Measurements from ENCODE around the gene WDR18. TPM values are rescaled to one million over a fixed set of nuclear protein-coding genes. Genes with fewer than 3 reads are reported as not detected.

Gene WDR18
- total and polyA plus RNA-seq, 4 donors, result 24.3 to 45.3 (median 37.7) TPM

GRCh38 chr19:995051-995827, 11.1 kb downstream of the WDR18 start:
- Histone ChIP-seq H3K9ac (ENCODE audit: low read depth in 1 of 2, low read length in 2 of 2) (no peak overlapping the region), H3K36me3 (ENCODE audit: control insufficient read depth in 4 of 4, insufficient read depth in 3 of 4, low read depth in 1 of 4, low read length in 3 of 4) (peaks cover 0 to 3% (median 0%) of the 10 kb centered on the region in 4 donors), H3K27ac (ENCODE audit: low read depth in 1 of 2, low read length in 2 of 2) (no peak overlapping the region), H3K4me1 (ENCODE audit: control insufficient read depth in 4 of 4, insufficient read depth in 4 of 4, low read length in 3 of 4) (peaks cover 25 to 39% (median 31%) of the 10 kb centered on the region in 4 donors), H3K9me3 (ENCODE audit: control insufficient read depth in 4 of 4, low read length in 3 of 4) (no peaks in the 10 kb centered on the region), H3K27me3 (ENCODE audit: control insufficient read depth in 4 of 4, insufficient read depth in 4 of 4, low read length in 3 of 4) (no peaks in the 10 kb centered on the region), H3K4me3 (ENCODE audit: low read depth in 1 of 3, low read length in 3 of 3) (no peak overlapping the region)
- 52% methylated on average over 26 of the region's 26 CpGs for WGBS
- TF ChIP-seq RXRA (IDR thresholded peaks at IDR 0.05), result peak in 1 of 2 donors; percentile 21
- TF ChIP-seq EGR1 (IDR thresholded peaks at IDR 0.05; ENCODE audit: low read depth in 2 of 2), result no peak
- no peak for DNase-seq (ENCODE audit: low spot score)

DNA sequence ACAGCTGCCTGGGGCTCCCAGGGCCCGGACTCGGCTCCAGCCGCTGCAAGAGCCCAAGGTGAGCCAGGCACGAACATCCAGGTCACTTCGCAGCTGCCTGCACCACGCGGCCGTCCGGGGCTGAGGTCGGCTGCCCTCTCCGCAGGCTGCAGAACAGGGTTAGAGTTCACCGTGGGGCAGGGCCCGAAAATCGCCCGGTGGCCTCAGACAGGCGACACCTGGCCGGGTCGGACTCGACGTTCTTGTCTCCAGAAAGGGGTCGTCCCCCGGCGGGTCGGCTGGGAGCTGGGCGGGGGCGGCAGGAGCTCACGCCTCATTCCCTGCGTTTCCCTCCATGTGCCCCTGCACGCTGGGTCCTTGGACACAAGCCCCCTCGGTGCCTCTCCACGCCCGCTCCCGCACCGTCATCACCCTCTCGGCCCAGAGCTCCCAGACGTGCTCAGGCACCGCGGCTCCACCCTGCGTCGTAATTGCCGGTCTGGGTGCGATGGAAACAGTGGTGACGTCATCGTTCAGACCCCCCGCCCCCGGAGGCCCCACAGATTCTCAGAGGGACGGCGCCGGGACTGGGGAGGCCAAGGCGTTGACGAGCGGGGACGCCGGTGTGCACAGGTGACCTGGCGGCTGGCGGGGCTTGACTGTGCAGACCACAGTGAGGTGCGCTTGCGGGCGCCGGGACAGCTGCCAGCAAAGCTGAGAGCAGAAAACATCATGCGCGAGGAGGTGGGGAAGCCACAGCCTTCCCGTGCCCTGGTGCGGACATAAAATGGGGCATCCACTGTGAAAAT, 12.1 kb downstream of the WDR18 start:
- no peak overlapping the region for H3K4me3 ChIP-seq (ENCODE audit: low read depth in 1 of 3, low read length in 3 of 3)
- H3K36me3 ChIP-seq (ENCODE audit: control insufficient read depth in 4 of 4, insufficient read depth in 3 of 4, low read depth in 1 of 4, low read length in 3 of 4), result peaks cover 0 to 1% (median 0%) of the 10 kb centered on the region in 4 donors
- WGBS, result 8% methylated on average over 64 of the region's 64 CpGs
- H3K27ac ChIP-seq (ENCODE audit: low read depth in 1 of 2, low read length in 2 of 2), result no peak overlapping the region
- peaks cover 0 to 4% (median 3%) of the 10 kb centered on the region in 4 donors for H3K27me3 ChIP-seq (ENCODE audit: control insufficient read depth in 4 of 4, insufficient read depth in 4 of 4, low read length in 3 of 4)
- no peak for TF ChIP-seq GABPA (IDR thresholded peaks at IDR 0.05 in 1 of 2, conservative IDR thresholded peaks at IDR 0.05 in 1 of 2)
- peak in 1 of 2 donors; percentile 27 for TF ChIP-seq RXRA (IDR thresholded peaks at IDR 0.05)
- no peak for TF ChIP-seq EGR1 (IDR thresholded peaks at IDR 0.05; ENCODE audit: low read depth in 2 of 2)
- DNase-seq (ENCODE audit: low spot score), result no peak
- H3K4me1 ChIP-seq (ENCODE audit: control insufficient read depth in 4 of 4, insufficient read depth in 4 of 4, low read length in 3 of 4), result peaks cover 27 to 44% (median 33%) of the 10 kb centered on the region in 4 donors
- H3K9ac ChIP-seq (ENCODE audit: low read depth in 1 of 2, low read length in 2 of 2), result no peak overlapping the region
- no peaks in the 10 kb centered on the region for H3K9me3 ChIP-seq (ENCODE audit: control insufficient read depth in 4 of 4, low read length in 3 of 4)

GRCh38 chr19:998064-998463, 13.9 kb downstream of the WDR18 start:
- H3K4me3 ChIP-seq (ENCODE audit: low read depth in 1 of 3, low read length in 3 of 3), result no peak overlapping the region
- peaks cover 0 to 4% (median 3%) of the 10 kb centered on the region in 4 donors for H3K27me3 ChIP-seq (ENCODE audit: control insufficient read depth in 4 of 4, insufficient read depth in 4 of 4, low read length in 3 of 4)
- DNase-seq (ENCODE audit: low spot score), result no peak
- H3K9ac ChIP-seq (ENCODE audit: low read depth in 1 of 2, low read length in 2 of 2), result no peak overlapping the region
- H3K4me1 ChIP-seq (ENCODE audit: control insufficient read depth in 4 of 4, insufficient read depth in 4 of 4, low read length in 3 of 4), result peaks cover 22 to 44% (median 30%) of the 10 kb centered on the region in 4 donors
- no peaks in the 10 kb centered on the region for H3K9me3 ChIP-seq (ENCODE audit: control insufficient read depth in 4 of 4, low read length in 3 of 4)
- peaks cover 0 to 1% (median 0%) of the 10 kb centered on the region in 4 donors for H3K36me3 ChIP-seq (ENCODE audit: control insufficient read depth in 4 of 4, insufficient read depth in 3 of 4, low read depth in 1 of 4, low read length in 3 of 4)
- TF ChIP-seq HNF4A (conservative IDR thresholded peaks at IDR 0.05) (no peak), FOXA2 (IDR thresholded peaks at IDR 0.05) (no peak), RXRA (IDR thresholded peaks at IDR 0.05) (no peak), GABPA (IDR thresholded peaks at IDR 0.05 in 1 of 2, conservative IDR thresholded peaks at IDR 0.05 in 1 of 2) (no peak)
- TF ChIP-seq, protein P1, sequence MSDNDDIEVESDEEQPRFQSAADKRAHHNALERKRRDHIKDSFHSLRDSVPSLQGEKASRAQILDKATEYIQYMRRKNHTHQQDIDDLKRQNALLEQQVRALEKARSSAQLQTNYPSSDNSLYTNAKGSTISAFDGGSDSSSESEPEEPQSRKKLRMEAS (IDR thresholded peaks at IDR 0.05), result no peak
- 38% methylated on average over 6 of the region's 6 CpGs for WGBS
- H3K27ac ChIP-seq (ENCODE audit: low read depth in 1 of 2, low read length in 2 of 2), result no peak overlapping the region

DNA sequence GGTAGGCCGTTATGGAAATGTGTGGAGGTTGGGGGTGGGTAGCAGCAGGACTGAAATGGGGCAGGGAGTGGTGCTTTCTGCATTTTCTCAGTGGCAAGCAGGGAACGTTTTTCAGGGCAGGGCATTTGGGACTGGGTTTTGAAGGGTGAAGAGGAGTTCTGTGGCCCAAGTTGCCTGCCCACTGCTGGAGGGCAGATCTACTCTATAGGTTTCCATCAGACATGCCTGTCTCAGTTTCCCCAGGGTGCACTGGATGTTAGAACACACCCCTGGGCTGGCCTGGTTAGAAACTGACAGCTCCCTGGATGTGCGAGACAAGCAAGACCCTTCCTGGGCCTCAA, 15.2 kb downstream of the WDR18 start:
- H3K4me3 ChIP-seq (ENCODE audit: low read depth in 1 of 3, low read length in 3 of 3), result no peak overlapping the region
- H3K36me3 ChIP-seq (ENCODE audit: control insufficient read depth in 4 of 4, insufficient read depth in 3 of 4, low read depth in 1 of 4, low read length in 3 of 4), result peaks cover 0 to 1% (median 0%) of the 10 kb centered on the region in 4 donors
- no peak overlapping the region for H3K27ac ChIP-seq (ENCODE audit: low read depth in 1 of 2, low read length in 2 of 2)
- no peak overlapping the region for H3K9ac ChIP-seq (ENCODE audit: low read depth in 1 of 2, low read length in 2 of 2)
- DNase-seq (ENCODE audit: low spot score), result no peak
- H3K9me3 ChIP-seq (ENCODE audit: control insufficient read depth in 4 of 4, low read length in 3 of 4), result no peaks in the 10 kb centered on the region
- peaks cover 15 to 32% (median 19%) of the 10 kb centered on the region in 4 donors for H3K4me1 ChIP-seq (ENCODE audit: control insufficient read depth in 4 of 4, insufficient read depth in 4 of 4, low read length in 3 of 4)
- H3K27me3 ChIP-seq (ENCODE audit: control insufficient read depth in 4 of 4, insufficient read depth in 4 of 4, low read length in 3 of 4), result peaks cover 0 to 4% (median 3%) of the 10 kb centered on the region in 4 donors
- 65% methylated on average over 3 of the region's 3 CpGs for WGBS
- TF ChIP-seq ATF3 (IDR thresholded peaks at IDR 0.05), result no peak
- no peak for TF ChIP-seq FOXA1 (IDR thresholded peaks at IDR 0.05)
- TF ChIP-seq, protein P2, sequence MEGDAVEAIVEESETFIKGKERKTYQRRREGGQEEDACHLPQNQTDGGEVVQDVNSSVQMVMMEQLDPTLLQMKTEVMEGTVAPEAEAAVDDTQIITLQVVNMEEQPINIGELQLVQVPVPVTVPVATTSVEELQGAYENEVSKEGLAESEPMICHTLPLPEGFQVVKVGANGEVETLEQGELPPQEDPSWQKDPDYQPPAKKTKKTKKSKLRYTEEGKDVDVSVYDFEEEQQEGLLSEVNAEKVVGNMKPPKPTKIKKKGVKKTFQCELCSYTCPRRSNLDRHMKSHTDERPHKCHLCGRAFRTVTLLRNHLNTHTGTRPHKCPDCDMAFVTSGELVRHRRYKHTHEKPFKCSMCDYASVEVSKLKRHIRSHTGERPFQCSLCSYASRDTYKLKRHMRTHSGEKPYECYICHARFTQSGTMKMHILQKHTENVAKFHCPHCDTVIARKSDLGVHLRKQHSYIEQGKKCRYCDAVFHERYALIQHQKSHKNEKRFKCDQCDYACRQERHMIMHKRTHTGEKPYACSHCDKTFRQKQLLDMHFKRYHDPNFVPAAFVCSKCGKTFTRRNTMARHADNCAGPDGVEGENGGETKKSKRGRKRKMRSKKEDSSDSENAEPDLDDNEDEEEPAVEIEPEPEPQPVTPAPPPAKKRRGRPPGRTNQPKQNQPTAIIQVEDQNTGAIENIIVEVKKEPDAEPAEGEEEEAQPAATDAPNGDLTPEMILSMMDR (IDR thresholded peaks at IDR 0.05; ENCODE audit: low read depth, low read length, missing input control), result no peak
- no peak for TF ChIP-seq SP1 (IDR thresholded peaks at IDR 0.05)
- TF ChIP-seq YY1 (IDR thresholded peaks at IDR 0.05), result no peak
- TF ChIP-seq HNF4A (conservative IDR thresholded peaks at IDR 0.05), result no peak
- TF ChIP-seq, protein P3, sequence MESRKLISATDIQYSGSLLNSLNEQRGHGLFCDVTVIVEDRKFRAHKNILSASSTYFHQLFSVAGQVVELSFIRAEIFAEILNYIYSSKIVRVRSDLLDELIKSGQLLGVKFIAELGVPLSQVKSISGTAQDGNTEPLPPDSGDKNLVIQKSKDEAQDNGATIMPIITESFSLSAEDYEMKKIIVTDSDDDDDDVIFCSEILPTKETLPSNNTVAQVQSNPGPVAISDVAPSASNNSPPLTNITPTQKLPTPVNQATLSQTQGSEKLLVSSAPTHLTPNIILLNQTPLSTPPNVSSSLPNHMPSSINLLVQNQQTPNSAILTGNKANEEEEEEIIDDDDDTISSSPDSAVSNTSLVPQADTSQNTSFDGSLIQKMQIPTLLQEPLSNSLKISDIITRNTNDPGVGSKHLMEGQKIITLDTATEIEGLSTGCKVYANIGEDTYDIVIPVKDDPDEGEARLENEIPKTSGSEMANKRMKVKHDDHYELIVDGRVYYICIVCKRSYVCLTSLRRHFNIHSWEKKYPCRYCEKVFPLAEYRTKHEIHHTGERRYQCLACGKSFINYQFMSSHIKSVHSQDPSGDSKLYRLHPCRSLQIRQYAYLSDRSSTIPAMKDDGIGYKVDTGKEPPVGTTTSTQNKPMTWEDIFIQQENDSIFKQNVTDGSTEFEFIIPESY (IDR thresholded peaks at IDR 0.05), result no peak
